Neural progenitor cell (in vitro differentiated cells): ENCODE data around the gene HNRNPK. TPM values are rescaled to one million over a fixed set of nuclear protein-coding genes. Genes with fewer than 3 reads are reported as not detected.
A peak's percentile ranks its signal among the peaks of the same experiment; 100 is the strongest.

ENCODE experiments used
- DNase-seq: peaks from one replicate; pipeline ENCODE4 v3.0.0-alpha.2; 2016; ENCODE audit warnings: low spot score
- H2AFZ ChIP-seq: fragments of 200-600 bp; sonication (generic); replicated peaks from 2 replicates; pipeline ENCODE4 v1.6.1; 2016; ENCODE audit warnings: antibody characterized with exemption
- H3F3A ChIP-seq: fragments of 200-600 bp; sonication (generic); 2 replicates; pipeline ENCODE4 v1.6.1; 2016; ENCODE audit warnings: antibody characterized with exemption, low read depth
- H3K27ac ChIP-seq: fragments of 200-600 bp; sonication (generic); 2 replicates; pipeline ENCODE4 v1.5.1; 2016; ENCODE audit warnings: mild to moderate bottlenecking
- H3K27me3 ChIP-seq: fragments of 200-600 bp; sonication (generic); 2 replicates; pipeline ENCODE4 v1.6.1; 2016; ENCODE audit warnings: mild to moderate bottlenecking, moderate library complexity
- H3K36me3 ChIP-seq: fragments of 200-600 bp; sonication (generic); 2 replicates; pipeline ENCODE4 v1.5.1; 2016
- H3K4me1 ChIP-seq: fragments of 200-600 bp; sonication (generic); 2 replicates; pipeline ENCODE4 v1.6.1; 2016; ENCODE audit warnings: mixed run types
- H3K4me2 ChIP-seq: fragments of 200-600 bp; sonication (generic); 2 replicates; pipeline ENCODE4 v1.6.1; 2016
- H3K4me3 ChIP-seq: fragments of 200-600 bp; sonication (generic); 2 replicates; pipeline ENCODE4 v1.5.1; 2016
- H3K79me2 ChIP-seq: fragments of 200-600 bp; sonication (generic); 2 replicates; pipeline ENCODE4 v1.6.1; 2016; ENCODE audit warnings: low read depth
- H3K9ac ChIP-seq: fragments of 200-600 bp; sonication (generic); 2 replicates; pipeline ENCODE4 v1.6.1; 2016
- H3K9me3 ChIP-seq: fragments of 200-600 bp; sonication (generic); 2 replicates; pipeline ENCODE4 v1.5.1; 2016; ENCODE audit warnings: low read depth
- H4K20me1 ChIP-seq: fragments of 200-600 bp; sonication (generic); 2 replicates; pipeline ENCODE4 v1.6.1; 2016; ENCODE audit warnings: low read depth
- H3K27ac Mint-ChIP-seq: 3 replicates; pipeline ENCODE4 v1.8.0; 2021; ENCODE audit warnings: mixed read lengths
- H3K27me3 Mint-ChIP-seq: 2 replicates; pipeline ENCODE4 v1.8.0; 2022; ENCODE audit warnings: low read depth, mild to moderate bottlenecking, inconsistent platforms, moderate library complexity, mixed read lengths; ENCODE audit not compliant: insufficient read depth
- H3K36me3 Mint-ChIP-seq: 3 replicates; pipeline ENCODE4 v1.8.0; 2021; ENCODE audit warnings: mixed read lengths
- H3K4me1 Mint-ChIP-seq: 3 replicates; pipeline ENCODE4 v1.8.0; 2021; ENCODE audit warnings: mixed read lengths
- H3K4me3 Mint-ChIP-seq: 3 replicates; pipeline ENCODE4 v1.8.0; 2021; ENCODE audit warnings: mild to moderate bottlenecking, moderate library complexity, mixed read lengths
- H3K9me3 Mint-ChIP-seq: 3 replicates; pipeline ENCODE4 v1.8.0; 2020; ENCODE audit warnings: mixed read lengths
- CTCF ChIP-seq: fragments of 200-600 bp; sonication (generic); IDR thresholded peaks from 2 replicates; pipeline ENCODE4 v1.5.1; 2017; ENCODE audit warnings: antibody characterized with exemption, mild to moderate bottlenecking
- EZH2 ChIP-seq: fragments of 200-600 bp; sonication (generic); IDR thresholded peaks from 2 replicates; pipeline ENCODE4 v1.6.1; 2017; ENCODE audit warnings: antibody characterized with exemption, mild to moderate bottlenecking, moderate library complexity
- EZH2phosphoT487 ChIP-seq: fragments of 200-600 bp; sonication (generic); IDR thresholded peaks from 2 replicates; pipeline ENCODE4 v1.6.1; 2017; ENCODE audit warnings: antibody characterized with exemption
- total RNA-seq: library from RNA; depleted of rRNA; stranded (reverse); fragments of >200 nt; gene quantifications from 2 replicates; pipeline ENCODE4 v1.2.3, GENCODE V29; 2015; ENCODE audit warnings: low replicate concordance

Gene HNRNPK
- total RNA-seq, 1 donor from 2014 or later = 1,406 TPM

GRCh38 chr9:83988411-83988810 is 8.4 kb upstream of the HNRNPK start:
- Histone ChIP-seq H3K36me3 (peaks cover 11% of the 10 kb centered on the region), H3K27me3 (no peaks in the 10 kb centered on the region), H3K4me3 (no peak overlapping the region), H3K4me2 (no peak overlapping the region), H2AFZ (no peak overlapping the region), H3K79me2 (peaks cover 100% of the 10 kb centered on the region), H3K9me3 (no peaks in the 10 kb centered on the region), H4K20me1 (peaks cover 34% of the 10 kb centered on the region), H3K9ac (no peak overlapping the region), H3K4me1 (peaks cover 4% of the 10 kb centered on the region), H3F3A (no peaks in the 10 kb centered on the region), H3K27ac (no peak overlapping the region)
- Mint-ChIP-seq H3K36me3 (peaks cover 36% of the 10 kb centered on the region), H3K4me3 (no peak overlapping the region), H3K27ac (peak overlapping the region; percentile 57), H3K9me3 (peaks cover 2% of the 10 kb centered on the region), H3K4me1 (peaks cover 14% of the 10 kb centered on the region), H3K27me3 (no peaks in the 10 kb centered on the region)
- TF ChIP-seq CTCF (no peak), EZH2phosphoT487 (no peak), EZH2 (no peak)
- DNase-seq = no peak

- peaks cover 23% of the 10 kb centered on the region for H3K4me1 Mint-ChIP-seq
- no peaks in the 10 kb centered on the region for H3K27me3 Mint-ChIP-seq
- H3K27ac Mint-ChIP-seq = no peak overlapping the region
These were observed 7.4 kb upstream of the HNRNPK start for GRCh38 chr9:83987402-83987791.

GRCh38 chr9:83986765-83987401 is 6.9 kb upstream of the HNRNPK start:
- Mint-ChIP-seq H3K4me3 (no peak overlapping the region), H3K27me3 (no peaks in the 10 kb centered on the region), H3K4me1 (peaks cover 27% of the 10 kb centered on the region), H3K27ac (no peak overlapping the region), H3K36me3 (peaks cover 34% of the 10 kb centered on the region), H3K9me3 (peaks cover 2% of the 10 kb centered on the region)
- no peak for DNase-seq
- H3K4me2 ChIP-seq = no peak overlapping the region
- no peaks in the 10 kb centered on the region for H3K27me3 ChIP-seq
- H3K4me3 ChIP-seq = no peak overlapping the region
- peaks cover 14% of the 10 kb centered on the region for H3K4me1 ChIP-seq
- no peak overlapping the region for H2AFZ ChIP-seq
- no peak for TF ChIP-seq EZH2phosphoT487
- TF ChIP-seq CTCF = no peak
- TF ChIP-seq EZH2 = no peak
- no peaks in the 10 kb centered on the region for H3K9me3 ChIP-seq
- no peak overlapping the region for H3K27ac ChIP-seq
- H3F3A ChIP-seq = no peaks in the 10 kb centered on the region
- H4K20me1 ChIP-seq = peaks cover 41% of the 10 kb centered on the region
- no peak overlapping the region for H3K9ac ChIP-seq
- H3K36me3 ChIP-seq = peaks cover 11% of the 10 kb centered on the region
- H3K79me2 ChIP-seq = peaks cover 100% of the 10 kb centered on the region

More at GRCh38 chr9:83987402-83987791, 7.4 kb upstream of the HNRNPK start:
- DNase-seq = no peak
- H2AFZ ChIP-seq = no peak overlapping the region
- H3K79me2 ChIP-seq = peaks cover 100% of the 10 kb centered on the region
- peaks cover 2% of the 10 kb centered on the region for H3K9me3 Mint-ChIP-seq
- H3K27me3 ChIP-seq = no peaks in the 10 kb centered on the region
- H3K36me3 Mint-ChIP-seq = peaks cover 37% of the 10 kb centered on the region
- no peaks in the 10 kb centered on the region for H3F3A ChIP-seq
- no peak overlapping the region for H3K4me3 ChIP-seq
- H3K36me3 ChIP-seq = peaks cover 11% of the 10 kb centered on the region
- TF ChIP-seq EZH2 = no peak
- TF ChIP-seq CTCF = no peak
- H3K9me3 ChIP-seq = no peaks in the 10 kb centered on the region
- no peak overlapping the region for H3K4me2 ChIP-seq
- peaks cover 39% of the 10 kb centered on the region for H4K20me1 ChIP-seq
- no peak overlapping the region for H3K4me3 Mint-ChIP-seq
- H3K9ac ChIP-seq = no peak overlapping the region
- H3K27ac ChIP-seq = no peak overlapping the region
- H3K4me1 ChIP-seq = peaks cover 14% of the 10 kb centered on the region
